Measurements from ENCODE around the gene CTTN. TPM values are rescaled to one million over a fixed set of nuclear protein-coding genes. Genes with fewer than 3 reads are reported as not detected.
A peak's percentile ranks its signal among the peaks of the same experiment; 100 is the strongest.
"Not testable (repeated sequence)": the region's sequence is repeated elsewhere in the genome, so short reads cannot be mapped to it uniquely, and the experiment has no call there.

CTTN gene
- total RNA-seq, 2 experiments from 2014 or later: 10.5 to 11.3 TPM

DNA sequence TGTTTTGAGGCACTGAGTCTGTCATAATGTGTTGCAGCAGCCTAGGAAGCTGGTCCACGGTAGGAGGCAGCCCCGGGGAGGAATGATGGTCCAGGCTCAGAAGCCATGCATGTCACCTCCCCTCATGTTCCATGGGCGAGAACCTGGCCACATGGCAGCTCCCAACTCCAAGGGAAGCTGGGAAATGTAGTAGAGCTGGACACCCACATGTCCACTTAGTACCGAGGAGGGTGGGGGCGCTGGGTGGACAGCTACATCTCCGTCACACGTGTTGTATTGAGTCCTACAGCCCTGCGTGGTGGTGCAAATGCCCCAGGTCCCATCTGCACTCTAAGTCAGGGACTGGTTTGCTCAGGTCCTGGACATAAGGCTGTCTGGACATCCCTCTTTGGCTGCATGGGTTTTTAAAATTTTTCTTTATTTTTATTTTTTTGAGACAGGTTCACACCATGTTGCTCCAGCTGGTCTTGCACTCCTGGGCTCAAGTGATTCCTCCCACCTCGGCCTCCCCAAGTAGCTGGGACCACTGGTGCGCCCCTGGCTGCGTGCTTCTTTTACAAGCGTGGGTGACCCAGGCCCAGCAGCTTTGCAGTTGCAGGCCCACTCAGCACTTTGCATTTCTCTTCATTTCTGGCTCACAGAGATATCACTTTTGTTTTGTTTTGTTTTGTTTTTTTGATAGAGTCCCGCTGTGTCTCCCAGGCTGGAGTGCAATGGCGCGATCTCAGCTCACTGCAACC, 3.9 kb upstream of the CTTN start:
- Mint-ChIP-seq H3K27me3 (peaks cover 60% of the 10 kb centered on the region), H3K4me1 (peaks cover 9% of the 10 kb centered on the region), H3K27ac (no peak overlapping the region), H3K4me3 (no peak overlapping the region), H3K9me3 (no peaks in the 10 kb centered on the region), H3K36me3 (peaks cover 16% of the 10 kb centered on the region)
- DNase-seq: no peak

DNA sequence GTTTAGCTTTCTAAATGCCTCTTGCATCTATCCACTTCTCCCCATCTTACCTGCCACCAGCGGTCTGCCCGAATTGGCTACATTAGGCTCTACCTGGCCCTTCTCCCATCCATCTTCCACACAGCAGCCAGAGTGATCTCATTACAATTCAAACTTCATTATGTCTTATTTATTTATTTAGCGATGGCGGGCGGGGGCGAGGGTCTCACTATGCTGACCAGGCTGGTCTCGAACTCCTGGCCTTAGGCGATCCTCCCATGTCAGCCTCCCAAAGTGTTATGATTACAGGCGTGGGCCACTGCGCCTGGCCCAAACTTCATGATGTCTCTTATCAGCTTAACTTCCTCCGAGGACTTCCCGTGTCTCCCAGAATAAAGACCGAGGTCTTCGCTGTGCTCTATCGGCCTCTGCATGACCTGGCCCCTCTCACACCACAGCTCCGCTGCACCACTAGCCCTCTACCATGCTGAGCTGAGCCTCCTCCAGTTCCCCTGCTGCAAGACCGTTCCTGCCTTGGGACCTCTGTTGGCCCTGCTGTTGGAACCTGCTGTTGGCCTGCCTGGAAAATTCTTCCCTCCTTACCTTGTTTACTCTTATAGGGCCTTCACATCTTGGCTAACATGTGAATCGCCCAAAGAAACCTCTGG, 870 bp upstream of the CTTN start:
- peak; percentile 10 for DNase-seq
- Mint-ChIP-seq H3K9me3 (no peaks in the 10 kb centered on the region), H3K27ac (peak overlapping the region; percentile 56), H3K4me3 (peak overlapping the region; percentile 85), H3K27me3 (peaks cover 83% of the 10 kb centered on the region), H3K36me3 (peaks cover 14% of the 10 kb centered on the region), H3K4me1 (peaks cover 17% of the 10 kb centered on the region)

DNA sequence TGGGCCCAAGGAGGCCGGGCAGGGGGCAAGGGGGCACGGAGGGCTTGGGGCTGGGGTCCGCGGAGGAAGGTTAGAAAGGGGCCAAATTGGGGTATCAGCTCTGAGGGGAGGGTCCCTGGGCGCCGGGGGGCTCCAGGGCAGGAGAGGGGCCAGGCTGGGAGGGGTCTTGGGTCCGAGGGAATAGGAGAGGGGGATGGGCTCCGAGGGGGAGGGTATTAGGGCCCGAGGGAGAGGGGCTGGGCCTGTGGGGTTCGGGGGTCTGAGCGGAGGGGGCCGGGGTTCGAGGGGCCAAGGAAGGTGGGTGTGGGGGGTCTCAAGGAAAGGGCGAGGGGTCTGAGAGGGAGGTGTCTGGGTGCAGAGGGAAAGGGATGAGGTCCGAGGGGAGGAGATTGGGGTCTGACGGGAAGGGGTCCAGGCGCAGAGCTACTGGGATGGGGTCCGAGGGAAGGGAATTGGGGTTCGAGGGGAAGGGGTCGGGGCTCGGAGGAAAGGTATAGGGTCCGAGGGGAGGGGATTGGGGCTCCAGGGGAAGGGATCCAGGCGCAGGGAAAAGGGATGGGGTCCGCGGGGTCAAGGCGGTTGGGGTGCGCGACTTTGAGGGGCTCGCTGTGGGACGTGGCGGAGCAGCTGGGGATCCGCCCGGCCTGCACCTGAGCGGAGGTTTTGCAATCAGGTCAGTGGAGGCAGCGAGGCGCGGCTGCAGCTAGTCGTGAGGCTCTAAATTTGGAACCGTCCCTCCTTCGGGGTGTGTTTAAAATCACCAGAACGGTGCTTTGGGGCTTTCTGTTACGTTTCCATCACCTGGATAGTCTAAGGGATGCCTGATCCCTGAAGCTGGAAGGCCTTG, 728 bp downstream of the CTTN start:
- Mint-ChIP-seq H3K9me3 (no peaks in the 10 kb centered on the region), H3K27me3 (peaks cover 81% of the 10 kb centered on the region)

DNA sequence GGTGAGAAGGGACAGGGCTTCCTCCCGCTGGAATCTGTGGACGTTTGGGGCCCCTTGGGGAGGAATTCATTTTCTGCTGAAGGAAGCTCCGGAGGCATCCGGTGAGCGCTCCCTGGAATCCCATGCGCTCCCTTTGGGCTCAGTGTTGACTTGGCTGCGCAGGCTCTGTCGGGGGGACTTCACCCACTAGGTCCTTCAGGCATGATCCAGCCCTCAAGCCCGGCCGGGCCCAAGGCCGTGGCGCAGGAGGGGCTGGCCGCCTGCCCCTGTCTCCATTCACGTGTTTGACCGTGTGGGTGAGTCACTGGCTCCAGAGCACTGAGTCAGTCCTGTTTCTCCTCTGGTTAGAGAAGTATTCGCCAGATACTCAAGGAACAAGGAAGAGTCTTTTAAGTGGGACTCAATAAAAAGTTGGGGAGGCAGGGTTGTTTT, 1.4 kb downstream of the CTTN start:
- Mint-ChIP-seq H3K4me1 (peaks cover 24% of the 10 kb centered on the region), H3K9me3 (no peaks in the 10 kb centered on the region), H3K4me3 (peak overlapping the region; percentile 71), H3K27me3 (peaks cover 79% of the 10 kb centered on the region), H3K27ac (peak overlapping the region; percentile 42), H3K36me3 (peaks cover 8% of the 10 kb centered on the region)
- DNase-seq: peak; percentile 17

More for the DNA sequence above, 728 bp downstream of the CTTN start:
- Mint-ChIP-seq H3K27ac (peak overlapping the region; percentile 29), H3K4me3 (peak overlapping the region; percentile 71), H3K36me3 (peaks cover 8% of the 10 kb centered on the region), H3K4me1 (peaks cover 24% of the 10 kb centered on the region)
- DNase-seq: peak; percentile 19

DNA sequence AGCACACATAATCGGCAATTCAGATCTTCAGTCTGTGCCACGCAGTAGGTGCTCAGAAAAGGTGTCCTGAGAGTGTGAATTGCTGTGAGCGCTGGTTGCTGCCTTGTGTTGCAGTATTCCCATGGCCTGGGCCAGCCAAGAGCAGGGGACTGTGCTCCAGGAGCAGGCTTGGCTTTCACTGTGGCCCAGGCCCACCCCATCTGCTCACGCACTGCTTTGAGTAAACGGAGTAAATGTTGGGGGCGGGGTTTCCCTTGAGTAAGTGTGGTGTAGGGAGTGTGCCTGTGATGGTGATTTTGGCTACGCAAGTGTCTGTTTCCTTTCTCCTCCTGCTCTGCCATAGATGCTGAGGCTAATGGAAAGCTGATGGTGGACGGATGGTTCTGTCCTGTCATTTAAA, 2.3 kb downstream of the CTTN start:
- Mint-ChIP-seq H3K36me3 (peaks cover 8% of the 10 kb centered on the region), H3K9me3 (no peaks in the 10 kb centered on the region), H3K4me1 (peaks cover 24% of the 10 kb centered on the region), H3K27ac (no peak overlapping the region), H3K27me3 (peaks cover 71% of the 10 kb centered on the region), H3K4me3 (no peak overlapping the region)
- DNase-seq: no peak

DNA sequence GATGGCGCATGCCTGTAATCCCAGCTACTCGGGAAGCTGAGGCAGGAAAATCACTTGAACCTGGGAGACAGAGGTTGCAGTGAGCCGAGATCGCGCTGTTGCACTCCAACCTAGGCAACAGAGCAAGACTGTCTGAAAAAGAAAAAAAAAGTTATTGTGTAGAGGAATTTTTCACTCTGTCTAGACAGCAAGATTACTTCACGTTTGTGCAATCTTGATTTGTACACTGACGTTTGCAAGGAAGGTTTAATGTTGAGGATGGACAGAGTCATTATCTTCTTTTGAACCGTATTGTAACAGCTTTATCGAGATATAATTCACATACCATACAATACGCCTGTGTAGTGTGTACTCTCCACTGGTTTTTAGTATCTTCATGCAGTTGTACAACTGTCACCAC, 3.7 kb downstream of the CTTN start:
- no peak overlapping the region for H3K27ac Mint-ChIP-seq
- peaks cover 5% of the 10 kb centered on the region for H3K36me3 Mint-ChIP-seq
- H3K27me3 Mint-ChIP-seq: peaks cover 58% of the 10 kb centered on the region
- no peak overlapping the region for H3K4me3 Mint-ChIP-seq
- H3K9me3 Mint-ChIP-seq: no peaks in the 10 kb centered on the region
- H3K4me1 Mint-ChIP-seq: peaks cover 24% of the 10 kb centered on the region
- no peak for DNase-seq

DNA sequence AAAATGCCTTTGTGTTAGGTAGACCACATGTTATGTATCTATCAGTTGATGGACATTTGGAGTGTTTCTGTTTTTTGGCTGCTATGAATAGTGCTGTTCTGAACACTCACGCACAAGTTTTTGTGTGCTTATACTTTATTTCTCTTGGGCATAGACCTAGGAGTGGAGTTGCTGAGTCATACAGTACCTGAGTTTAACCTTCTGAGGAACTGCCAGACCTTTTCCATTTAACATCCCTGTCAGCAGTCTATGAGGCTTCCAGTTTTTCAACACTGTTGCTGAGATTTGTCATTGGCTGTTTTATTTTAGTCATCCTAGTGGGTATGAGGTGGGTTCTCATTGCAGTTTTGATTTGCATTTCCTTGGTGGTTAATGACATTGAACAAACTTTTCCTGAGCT, 4.4 kb downstream of the CTTN start:
- Mint-ChIP-seq H3K27me3 (peaks cover 51% of the 10 kb centered on the region), H3K27ac (no peak overlapping the region), H3K36me3 (peaks cover 2% of the 10 kb centered on the region), H3K4me3 (no peak overlapping the region), H3K9me3 (no peaks in the 10 kb centered on the region), H3K4me1 (peaks cover 18% of the 10 kb centered on the region)
- no peak for DNase-seq

DNA sequence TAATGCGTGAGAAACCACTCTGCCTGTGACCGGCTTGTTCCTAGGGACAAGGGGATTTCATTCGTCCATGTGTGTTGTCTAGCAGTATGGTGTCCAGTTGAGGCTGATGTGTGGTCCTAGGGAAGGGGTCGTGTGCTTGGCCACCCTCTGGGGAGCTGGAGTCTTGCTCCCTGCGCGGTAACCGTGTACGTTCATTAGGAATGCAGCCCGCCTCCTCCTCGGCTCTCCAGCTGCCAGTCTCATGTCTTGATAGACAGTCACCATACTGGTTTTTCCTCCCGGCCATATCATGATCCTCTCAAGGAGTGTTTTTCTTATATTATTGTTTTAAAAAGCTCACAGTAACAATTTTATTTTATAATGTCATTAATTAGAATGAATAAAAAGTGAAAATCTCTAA, 5.9 kb downstream of the CTTN start:
- Mint-ChIP-seq H3K9me3 (no peaks in the 10 kb centered on the region), H3K27ac (no peak overlapping the region), H3K36me3 (peaks cover 3% of the 10 kb centered on the region), H3K4me1 (peaks cover 15% of the 10 kb centered on the region), H3K27me3 (peaks cover 43% of the 10 kb centered on the region), H3K4me3 (no peak overlapping the region)
- DNase-seq: no peak

DNA sequence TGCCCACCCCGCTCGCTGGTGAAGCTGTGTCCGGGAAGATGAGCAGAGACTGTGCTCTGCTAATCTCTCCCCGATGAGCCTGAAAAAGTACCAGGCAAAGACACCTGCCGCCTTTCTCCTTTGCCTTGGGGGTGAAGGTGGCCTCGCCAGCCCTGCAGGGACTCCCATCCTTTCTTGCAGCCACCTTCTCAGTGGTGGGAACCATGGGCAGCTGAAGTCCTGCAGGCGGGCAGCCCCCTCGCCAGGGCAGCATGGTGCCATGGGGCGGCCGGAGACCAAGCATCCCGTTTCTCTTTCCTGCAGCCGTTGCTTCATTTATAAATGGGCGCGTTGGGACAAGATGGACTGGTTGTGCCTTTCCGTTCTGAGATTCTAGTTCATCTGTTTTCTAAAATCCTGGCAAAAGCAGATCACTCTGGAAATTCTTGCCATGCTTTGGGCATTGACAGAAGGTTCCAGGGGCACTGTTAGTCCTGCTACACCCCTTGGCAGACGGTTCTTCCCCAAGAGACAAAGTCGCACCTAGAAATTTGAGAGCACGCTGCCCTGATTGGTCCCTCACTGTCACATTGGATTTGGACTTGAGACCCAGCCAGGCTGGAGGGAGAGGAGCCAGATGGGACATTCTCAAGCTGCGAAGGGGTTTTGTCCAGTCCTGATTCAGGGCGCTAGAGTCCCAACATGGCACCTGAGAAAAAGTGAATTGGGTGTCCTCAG, 7.5 kb downstream of the CTTN start:
- H3K27me3 Mint-ChIP-seq: peaks cover 34% of the 10 kb centered on the region
- no peak overlapping the region for H3K27ac Mint-ChIP-seq
- no peak for DNase-seq
- H3K36me3 Mint-ChIP-seq: peaks cover 9% of the 10 kb centered on the region
- H3K4me1 Mint-ChIP-seq: peaks cover 11% of the 10 kb centered on the region
- no peaks in the 10 kb centered on the region for H3K9me3 Mint-ChIP-seq
- no peak overlapping the region for H3K4me3 Mint-ChIP-seq

DNA sequence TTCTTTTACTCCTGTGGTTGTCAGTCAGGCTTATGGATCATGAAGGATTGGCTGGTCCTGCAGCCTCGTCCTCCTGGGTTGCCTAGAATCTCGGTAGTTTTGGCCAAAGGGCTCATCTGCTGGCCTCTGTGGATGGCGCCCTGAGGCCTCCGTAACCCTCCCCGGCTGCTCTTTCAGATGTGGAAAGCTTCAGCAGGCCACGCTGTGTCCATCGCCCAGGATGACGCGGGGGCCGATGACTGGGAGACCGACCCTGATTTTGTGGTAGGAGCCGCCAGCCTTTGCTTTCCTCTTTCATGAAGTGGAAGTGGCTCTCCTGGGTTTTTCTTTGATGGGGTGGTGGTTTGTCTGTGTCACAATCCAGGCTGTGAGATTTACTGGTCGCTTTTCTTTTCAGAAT, 8.8 kb downstream of the CTTN start:
- no peak for DNase-seq
- H3K27me3 Mint-ChIP-seq: peaks cover 21% of the 10 kb centered on the region
- H3K27ac Mint-ChIP-seq: no peak overlapping the region
- peaks cover 11% of the 10 kb centered on the region for H3K4me1 Mint-ChIP-seq
- no peak overlapping the region for H3K4me3 Mint-ChIP-seq
- no peaks in the 10 kb centered on the region for H3K9me3 Mint-ChIP-seq
- peaks cover 16% of the 10 kb centered on the region for H3K36me3 Mint-ChIP-seq

DNA sequence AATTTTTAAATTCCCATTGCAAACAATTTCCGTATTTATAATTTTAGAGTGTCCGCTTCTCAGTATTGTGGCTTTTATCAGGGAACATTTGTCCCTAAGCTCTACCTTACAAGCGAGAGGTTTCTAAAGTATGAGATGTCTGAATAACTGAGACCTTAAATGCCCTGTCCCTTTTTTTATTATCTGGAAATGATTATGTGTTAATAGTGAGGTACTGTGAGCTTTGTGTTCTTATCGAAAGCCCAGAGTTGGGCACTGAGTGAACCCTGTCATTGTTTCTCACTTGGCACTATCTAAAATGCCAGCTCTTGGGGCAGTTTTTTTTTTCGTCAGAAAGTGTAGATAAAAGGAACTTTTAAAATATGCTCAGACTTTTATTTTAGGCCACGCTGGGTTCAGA, 9.5 kb downstream of the CTTN start:
- no peak overlapping the region for H3K27ac Mint-ChIP-seq
- no peak overlapping the region for H3K4me3 Mint-ChIP-seq
- peaks cover 4% of the 10 kb centered on the region for H3K4me1 Mint-ChIP-seq
- no peak for DNase-seq
- H3K9me3 Mint-ChIP-seq: no peaks in the 10 kb centered on the region
- peaks cover 14% of the 10 kb centered on the region for H3K27me3 Mint-ChIP-seq
- H3K36me3 Mint-ChIP-seq: peaks cover 20% of the 10 kb centered on the region

DNA sequence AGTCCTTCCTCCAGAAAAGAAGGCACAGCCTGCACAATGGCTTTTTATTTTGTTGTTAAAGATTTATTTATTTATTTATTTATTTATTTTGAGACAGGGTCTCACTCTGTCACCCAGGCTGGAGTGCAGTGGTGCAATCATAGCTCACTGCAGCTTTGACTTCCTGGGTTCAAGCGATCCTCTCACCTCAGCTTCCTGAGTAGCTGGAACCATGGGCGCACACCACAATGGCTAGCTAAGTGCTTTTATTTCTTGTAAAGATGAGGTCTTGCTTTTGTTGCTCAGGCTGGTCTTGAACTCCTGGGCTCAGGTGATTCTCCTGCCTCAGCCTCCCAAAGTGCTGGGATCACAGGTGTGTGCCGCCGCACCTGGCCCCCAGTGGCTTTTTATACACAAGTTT, 10.0 kb downstream of the CTTN start:
- Mint-ChIP-seq H3K36me3 (peaks cover 20% of the 10 kb centered on the region), H3K27me3 (peaks cover 12% of the 10 kb centered on the region)
- not testable (repeated sequence) for H3K27ac Mint-ChIP-seq, H3K4me3 Mint-ChIP-seq, DNase-seq, H3K4me1 Mint-ChIP-seq, H3K9me3 Mint-ChIP-seq

DNA sequence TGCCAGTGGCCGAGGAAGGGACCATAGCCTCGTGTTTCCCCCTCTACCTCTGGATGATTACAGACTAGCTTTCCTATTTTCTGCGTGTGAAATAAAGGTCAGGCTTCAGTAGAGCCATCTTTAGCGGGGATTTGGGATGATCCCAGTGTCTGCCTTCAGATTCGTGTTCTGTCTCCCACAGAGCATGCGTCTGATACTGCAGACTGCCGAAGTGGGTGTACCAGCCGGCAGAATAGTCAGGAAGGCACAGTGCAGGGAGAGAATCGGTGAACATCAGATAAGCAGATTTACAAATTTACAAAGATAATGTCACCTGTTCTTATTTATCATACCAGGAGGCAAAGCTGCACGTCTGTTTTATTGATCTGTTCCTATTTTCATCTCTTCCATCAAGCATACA, 11.1 kb downstream of the CTTN start:
- DNase-seq: no peak
- H3K27ac Mint-ChIP-seq: no peak overlapping the region
- H3K9me3 Mint-ChIP-seq: no peaks in the 10 kb centered on the region
- no peak overlapping the region for H3K4me3 Mint-ChIP-seq
- peaks cover 9% of the 10 kb centered on the region for H3K27me3 Mint-ChIP-seq
- no peaks in the 10 kb centered on the region for H3K4me1 Mint-ChIP-seq
- peaks cover 23% of the 10 kb centered on the region for H3K36me3 Mint-ChIP-seq

DNA sequence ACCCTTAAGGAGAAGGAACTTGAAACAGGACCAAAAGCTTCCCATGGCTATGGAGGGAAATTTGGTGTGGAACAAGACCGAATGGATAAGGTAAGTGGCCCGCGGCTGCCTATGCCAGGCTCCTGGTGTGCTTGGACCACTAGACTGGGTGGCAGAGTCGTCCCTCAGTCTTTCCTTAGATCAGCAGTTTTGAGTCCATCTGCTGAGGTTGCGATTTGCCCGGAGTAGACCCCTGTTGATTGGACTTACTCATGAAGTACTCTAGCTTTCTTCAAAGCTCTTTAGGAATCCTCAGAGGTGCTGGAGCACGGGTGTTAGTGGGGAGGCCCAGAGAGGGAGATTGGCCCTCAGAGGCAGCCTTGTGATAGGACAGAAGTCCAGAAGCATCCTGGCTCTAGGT, 11.5 kb downstream of the CTTN start:
- no peaks in the 10 kb centered on the region for H3K4me1 Mint-ChIP-seq
- no peak overlapping the region for H3K27ac Mint-ChIP-seq
- no peak overlapping the region for H3K4me3 Mint-ChIP-seq
- peaks cover 27% of the 10 kb centered on the region for H3K36me3 Mint-ChIP-seq
- H3K9me3 Mint-ChIP-seq: no peaks in the 10 kb centered on the region
- peaks cover 10% of the 10 kb centered on the region for H3K27me3 Mint-ChIP-seq
- no peak for DNase-seq
